Keratinocyte (primary cell): ENCODE results near the gene BABAM2.

ENCODE experiments used
- CTCF ChIP-seq, 3 experiments: IDR thresholded peaks in 1 of 3; conservative IDR thresholded peaks in 1 of 3; optimal IDR thresholded peaks in 1 of 3; 2 replicates in 2 of 3; 3 replicates in 1 of 3; pipeline versions ENCODE3 to v1.5.1; 2011; ENCODE audit warnings: low read length in 3 of 3, mild to moderate bottlenecking in 3 of 3, moderate library complexity in 2 of 3, control low read depth in 1 of 3, inconsistent platforms in 1 of 3; ENCODE audit not compliant: insufficient read depth in 2 of 3; ENCODE audit errors: extremely low read depth in 1 of 3
- EZH2 ChIP-seq: IDR thresholded peaks from one replicate; pipeline ENCODE4 v1.6.1; 2012; ENCODE audit warnings: inconsistent platforms, mild to moderate bottlenecking, low read length, moderate library complexity

GRCh38 chr2:28226558-28226957 is 336.0 kb downstream of the BABAM2 start:
- TF ChIP-seq CTCF (optimal IDR thresholded peaks at IDR 0.05 in 1 of 3, IDR thresholded peaks at IDR 0.05 in 1 of 3, conservative IDR thresholded peaks at IDR 0.05 in 1 of 3; ENCODE audit: extremely low read depth in 1 of 3, insufficient read depth in 2 of 3, low read length in 3 of 3): no peak
- no peak for TF ChIP-seq EZH2
